ENCODE measurements around the gene HSD17B14. TPM values are rescaled to one million over a fixed set of nuclear protein-coding genes. Genes with fewer than 3 reads are reported as not detected.

HSD17B14 gene
- polyA plus RNA-seq, 2 of the 4 experiments (the other 2 are of a cell fraction) = 11.1 to 20.9 TPM

DNA sequence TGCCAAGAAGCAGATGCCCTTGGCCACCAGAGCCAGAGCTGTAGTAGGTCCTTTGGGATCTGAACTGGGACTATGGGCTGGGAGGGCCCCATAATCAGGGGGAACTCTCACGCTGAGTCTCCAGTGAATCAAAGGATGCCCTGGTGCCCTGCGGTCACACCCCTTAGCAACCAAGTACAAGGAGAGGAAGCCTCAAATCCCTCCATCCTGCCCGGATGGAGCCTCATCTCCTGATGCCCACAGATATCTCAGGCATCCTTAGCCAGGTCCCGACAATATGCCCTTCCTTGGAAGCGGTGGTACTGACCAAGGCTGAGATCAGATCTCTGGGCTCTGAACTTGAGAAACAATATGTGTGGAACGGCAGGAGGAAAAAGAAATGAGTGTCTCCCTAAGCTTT, 30.4 kb upstream of the HSD17B14 start (continued):
- TF ChIP-seq, protein P1, sequence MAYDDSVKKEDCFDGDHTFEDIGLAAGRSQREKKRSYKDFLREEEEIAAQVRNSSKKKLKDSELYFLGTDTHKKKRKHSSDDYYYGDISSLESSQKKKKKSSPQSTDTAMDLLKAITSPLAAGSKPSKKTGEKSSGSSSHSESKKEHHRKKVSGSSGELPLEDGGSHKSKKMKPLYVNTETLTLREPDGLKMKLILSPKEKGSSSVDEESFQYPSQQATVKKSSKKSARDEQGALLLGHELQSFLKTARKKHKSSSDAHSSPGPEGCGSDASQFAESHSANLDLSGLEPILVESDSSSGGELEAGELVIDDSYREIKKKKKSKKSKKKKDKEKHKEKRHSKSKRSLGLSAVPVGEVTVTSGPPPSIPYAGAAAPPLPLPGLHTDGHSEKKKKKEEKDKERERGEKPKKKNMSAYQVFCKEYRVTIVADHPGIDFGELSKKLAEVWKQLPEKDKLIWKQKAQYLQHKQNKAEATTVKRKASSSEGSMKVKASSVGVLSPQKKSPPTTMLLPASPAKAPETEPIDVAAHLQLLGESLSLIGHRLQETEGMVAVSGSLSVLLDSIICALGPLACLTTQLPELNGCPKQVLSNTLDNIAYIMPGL (CRISPR knock-in tag; IDR thresholded peaks at IDR 0.05; ENCODE audit: borderline replicate concordance) = no peak
- TF ChIP-seq HOXA7 (CRISPR knock-in tag; IDR thresholded peaks at IDR 0.05) (no peak), EP300 (IDR thresholded peaks at IDR 0.05) (no peak)
- TF ChIP-seq, protein P2, sequence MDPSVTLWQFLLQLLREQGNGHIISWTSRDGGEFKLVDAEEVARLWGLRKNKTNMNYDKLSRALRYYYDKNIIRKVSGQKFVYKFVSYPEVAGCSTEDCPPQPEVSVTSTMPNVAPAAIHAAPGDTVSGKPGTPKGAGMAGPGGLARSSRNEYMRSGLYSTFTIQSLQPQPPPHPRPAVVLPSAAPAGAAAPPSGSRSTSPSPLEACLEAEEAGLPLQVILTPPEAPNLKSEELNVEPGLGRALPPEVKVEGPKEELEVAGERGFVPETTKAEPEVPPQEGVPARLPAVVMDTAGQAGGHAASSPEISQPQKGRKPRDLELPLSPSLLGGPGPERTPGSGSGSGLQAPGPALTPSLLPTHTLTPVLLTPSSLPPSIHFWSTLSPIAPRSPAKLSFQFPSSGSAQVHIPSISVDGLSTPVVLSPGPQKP (IDR thresholded peaks at IDR 0.05; ENCODE audit: low read depth, low read length) = no peak

DNA sequence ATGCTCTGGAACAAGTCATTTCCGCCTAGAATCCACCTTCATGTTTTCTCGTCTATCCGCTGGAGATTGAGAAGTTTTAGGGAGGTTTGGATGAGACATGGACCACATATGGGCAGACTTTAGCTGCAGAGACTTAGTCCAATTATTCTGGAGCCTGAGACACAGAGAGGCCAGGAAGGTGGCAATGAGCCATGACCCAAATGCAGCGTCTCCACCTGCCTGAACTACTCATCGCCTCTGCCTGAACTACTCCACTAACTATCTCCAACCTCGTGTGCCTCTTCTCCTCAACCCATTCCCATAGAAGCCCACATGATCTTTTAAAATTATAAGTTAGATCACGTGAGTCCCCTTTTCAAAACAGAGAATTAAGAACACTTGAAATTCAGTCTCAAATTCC, 26.5 kb upstream of the HSD17B14 start:
- FAIRE-seq (no peak), ATAC-seq (no peak), DNase-seq (ENCODE audit: low read depth in 1 of 2, low spot score in 1 of 2) (no peak)
- POLR2A ChIA-PET = no interaction called here
- no peaks in the 10 kb centered on the region for H3K4me1 ChIP-seq
- no peak overlapping the region for H3K4me3 ChIP-seq
- TF ChIP-seq ZNF302 (CRISPR knock-in tag; IDR thresholded peaks at IDR 0.05) (no peak), JUNB (IDR thresholded peaks at IDR 0.05) (no peak), MYC (IDR thresholded peaks at IDR 0.05; ENCODE audit: borderline replicate concordance, low read length) (no peak), RNF2 (IDR thresholded peaks at IDR 0.05; ENCODE audit: borderline replicate concordance, low read depth) (no peak), POLR2AphosphoS2 (conservative IDR thresholded peaks at IDR 0.05; ENCODE audit: low read length) (no peak), ESRRA (IDR thresholded peaks at IDR 0.05; ENCODE audit: borderline replicate concordance, low read length) (no peak), CHD4 (IDR thresholded peaks at IDR 0.05; ENCODE audit: borderline replicate concordance) (no peak)
- TF ChIP-seq, protein P3, sequence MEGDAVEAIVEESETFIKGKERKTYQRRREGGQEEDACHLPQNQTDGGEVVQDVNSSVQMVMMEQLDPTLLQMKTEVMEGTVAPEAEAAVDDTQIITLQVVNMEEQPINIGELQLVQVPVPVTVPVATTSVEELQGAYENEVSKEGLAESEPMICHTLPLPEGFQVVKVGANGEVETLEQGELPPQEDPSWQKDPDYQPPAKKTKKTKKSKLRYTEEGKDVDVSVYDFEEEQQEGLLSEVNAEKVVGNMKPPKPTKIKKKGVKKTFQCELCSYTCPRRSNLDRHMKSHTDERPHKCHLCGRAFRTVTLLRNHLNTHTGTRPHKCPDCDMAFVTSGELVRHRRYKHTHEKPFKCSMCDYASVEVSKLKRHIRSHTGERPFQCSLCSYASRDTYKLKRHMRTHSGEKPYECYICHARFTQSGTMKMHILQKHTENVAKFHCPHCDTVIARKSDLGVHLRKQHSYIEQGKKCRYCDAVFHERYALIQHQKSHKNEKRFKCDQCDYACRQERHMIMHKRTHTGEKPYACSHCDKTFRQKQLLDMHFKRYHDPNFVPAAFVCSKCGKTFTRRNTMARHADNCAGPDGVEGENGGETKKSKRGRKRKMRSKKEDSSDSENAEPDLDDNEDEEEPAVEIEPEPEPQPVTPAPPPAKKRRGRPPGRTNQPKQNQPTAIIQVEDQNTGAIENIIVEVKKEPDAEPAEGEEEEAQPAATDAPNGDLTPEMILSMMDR (IDR thresholded peaks at IDR 0.05) = no peak
- TF ChIP-seq, protein P1 (CRISPR knock-in tag; IDR thresholded peaks at IDR 0.05; ENCODE audit: borderline replicate concordance) = no peak
- H3K9me3 ChIP-seq = no peaks in the 10 kb centered on the region
- 66% methylated on average over 7 of the region's 7 CpGs for WGBS (ENCODE audit: missing lambda C conversion rate)
- no peak overlapping the region for H3K4me2 ChIP-seq
- no peak overlapping the region for H3K27ac ChIP-seq
- CTCF ChIA-PET = interaction anchor here (0.6 to 4.1 kb wide), 4 partner anchors 14 to 103 kb away, joined by 3 to 24 read pairs (median 4); no protein-coding TSS in a partner anchor

DNA sequence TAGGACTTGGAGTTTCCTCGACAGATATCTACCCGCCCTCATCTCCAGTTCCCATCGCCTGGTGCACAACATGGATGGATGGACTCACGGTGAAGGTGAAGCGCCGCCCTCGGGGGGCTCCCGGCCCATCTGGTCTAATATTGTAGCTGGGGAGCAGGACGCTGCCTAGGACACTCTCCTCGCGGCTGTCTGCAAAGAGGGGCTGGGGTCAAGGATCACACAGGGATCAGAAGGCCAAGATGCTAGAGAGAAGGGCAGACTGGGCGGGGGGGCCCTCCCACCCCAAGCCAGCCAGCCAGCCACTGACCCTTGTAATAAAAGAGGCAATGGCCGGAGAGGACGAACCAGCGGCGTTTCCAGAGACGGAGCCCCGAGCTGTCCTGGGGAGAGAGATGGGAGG, 25.0 kb upstream of the HSD17B14 start:
- TF ChIP-seq, protein P4, sequence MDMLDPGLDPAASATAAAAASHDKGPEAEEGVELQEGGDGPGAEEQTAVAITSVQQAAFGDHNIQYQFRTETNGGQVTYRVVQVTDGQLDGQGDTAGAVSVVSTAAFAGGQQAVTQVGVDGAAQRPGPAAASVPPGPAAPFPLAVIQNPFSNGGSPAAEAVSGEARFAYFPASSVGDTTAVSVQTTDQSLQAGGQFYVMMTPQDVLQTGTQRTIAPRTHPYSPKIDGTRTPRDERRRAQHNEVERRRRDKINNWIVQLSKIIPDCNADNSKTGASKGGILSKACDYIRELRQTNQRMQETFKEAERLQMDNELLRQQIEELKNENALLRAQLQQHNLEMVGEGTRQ (IDR thresholded peaks at IDR 0.05) = no peak
- no peak for TF ChIP-seq MAZ (IDR thresholded peaks at IDR 0.05; ENCODE audit: borderline replicate concordance, low read depth, low read length)
- no peak for TF ChIP-seq KDM1A (IDR thresholded peaks at IDR 0.05; ENCODE audit: low read depth)
- TF ChIP-seq EHMT2 (IDR thresholded peaks at IDR 0.05; ENCODE audit: low read depth) = no peak
- TF ChIP-seq TFCP2L1 (CRISPR knock-in tag; IDR thresholded peaks at IDR 0.05) = no peak
- TF ChIP-seq, protein P5, sequence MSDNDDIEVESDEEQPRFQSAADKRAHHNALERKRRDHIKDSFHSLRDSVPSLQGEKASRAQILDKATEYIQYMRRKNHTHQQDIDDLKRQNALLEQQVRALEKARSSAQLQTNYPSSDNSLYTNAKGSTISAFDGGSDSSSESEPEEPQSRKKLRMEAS (IDR thresholded peaks at IDR 0.05) = no peak
- TF ChIP-seq KDM5A (IDR thresholded peaks at IDR 0.05) = no peak
- no peak for TF ChIP-seq EP300 (IDR thresholded peaks at IDR 0.05)
- TF ChIP-seq JUNB (IDR thresholded peaks at IDR 0.05) = no peak
- TF ChIP-seq CBX2 (IDR thresholded peaks at IDR 0.05; ENCODE audit: borderline replicate concordance, low read depth) = no peak
- ATAC-seq (no peak), FAIRE-seq (no peak), DNase-seq (ENCODE audit: low read depth in 1 of 2, low spot score in 1 of 2) (no peak)
- H3K4me1 ChIP-seq = no peaks in the 10 kb centered on the region
- no peak overlapping the region for H3K4me3 ChIP-seq
- ChIA-PET POLR2A (interaction anchor here (1.5 kb wide), 1 partner anchor 11 kb away, joined by 4 read pairs; no protein-coding TSS in a partner anchor), CTCF (interaction anchor here (0.6 to 4.1 kb wide), 7 partner anchors 9 to 1861 kb away, joined by 3 to 24 read pairs (median 3); partner anchors contain the start of genes HSD17B14 and RUVBL2)
- no peak overlapping the region for H3K4me2 ChIP-seq
- H3K27ac ChIP-seq = no peak overlapping the region
- H3K9me3 ChIP-seq = no peaks in the 10 kb centered on the region
- 87% methylated on average over 18 of the region's 18 CpGs for WGBS (ENCODE audit: missing lambda C conversion rate)
